GM23338 (cell line): ENCODE data around the gene LRMDA. TPM values are rescaled to one million over a fixed set of nuclear protein-coding genes. Genes with fewer than 3 reads are reported as not detected.

Source experiments
- ATAC-seq: fragments of 200-7000 bp; cut with Tn5 transposase; 3 replicates; pipeline ENCODE4 v1.9.1; 2020
- DNase-seq: peaks from one replicate; pipeline ENCODE4 v3.0.0-alpha.2; 2015; ENCODE audit warnings: low spot score
- H2AFZ ChIP-seq: fragments of 200-600 bp; sonication (generic); 2 replicates; pipeline ENCODE4 v1.8.0; 2016; ENCODE audit warnings: antibody characterized with exemption, mild to moderate bottlenecking, moderate library complexity
- H3F3A ChIP-seq: fragments of 200-600 bp; sonication (generic); replicated peaks from 2 replicates; pipeline ENCODE4 v1.8.0; 2017; ENCODE audit warnings: antibody characterized with exemption, mixed run types, low read depth
- H3K27ac ChIP-seq: fragments of 200-600 bp; sonication (generic); 2 replicates; pipeline ENCODE4 v1.6.1; 2016; ENCODE audit warnings: low read depth
- H3K27me3 ChIP-seq: fragments of 200-600 bp; sonication (generic); 2 replicates; pipeline ENCODE4 v1.8.0; 2016; ENCODE audit warnings: mild to moderate bottlenecking, mixed run types, moderate library complexity; ENCODE audit not compliant: insufficient read depth
- H3K36me3 ChIP-seq: fragments of 200-600 bp; sonication (generic); 2 replicates; pipeline ENCODE4 v1.8.0; 2016; ENCODE audit warnings: mild to moderate bottlenecking; ENCODE audit not compliant: insufficient read depth
- H3K4me1 ChIP-seq: fragments of 200-600 bp; sonication (generic); 2 replicates; pipeline ENCODE4 v1.8.0; 2016; ENCODE audit warnings: mild to moderate bottlenecking, moderate library complexity; ENCODE audit not compliant: insufficient read depth
- H3K4me2 ChIP-seq: fragments of 200-600 bp; sonication (generic); 2 replicates; pipeline ENCODE4 v1.7.1; 2017; ENCODE audit warnings: mixed run types
- H3K4me3 ChIP-seq: fragments of 200-600 bp; sonication (generic); 2 replicates; pipeline ENCODE4 v1.6.1; 2016; ENCODE audit warnings: mixed run types
- H3K79me2 ChIP-seq: fragments of 200-600 bp; sonication (generic); replicated peaks from 2 replicates; pipeline ENCODE4 v1.8.0; 2017; ENCODE audit warnings: mild to moderate bottlenecking; ENCODE audit not compliant: insufficient read depth
- H3K9me2 ChIP-seq: fragments of 200-600 bp; sonication (generic); 2 replicates; pipeline ENCODE4 v1.8.0; 2017; ENCODE audit not compliant: insufficient read depth
- H4K20me1 ChIP-seq: fragments of 200-600 bp; sonication (generic); replicated peaks from 2 replicates; pipeline ENCODE4 v1.8.0; 2017; ENCODE audit warnings: mild to moderate bottlenecking; ENCODE audit not compliant: insufficient read depth
- H3K27ac Mint-ChIP-seq: 2 replicates; pipeline ENCODE4 v1.8.0; 2020; ENCODE audit warnings: inconsistent platforms, mild to moderate bottlenecking, moderate library complexity, mixed read lengths
- H3K27me3 Mint-ChIP-seq: 3 replicates; pipeline ENCODE4 v1.8.0; 2022; ENCODE audit warnings: low read depth, mild to moderate bottlenecking, moderate library complexity, mixed read lengths, inconsistent platforms; ENCODE audit not compliant: insufficient read depth, poor library complexity
- H3K36me3 Mint-ChIP-seq: 3 replicates; pipeline ENCODE4 v1.8.0; 2021; ENCODE audit warnings: low read depth, mild to moderate bottlenecking, inconsistent platforms, moderate library complexity, mixed read lengths
- H3K4me1 Mint-ChIP-seq: 3 replicates; pipeline ENCODE4 v1.8.0; 2020; ENCODE audit warnings: mild to moderate bottlenecking, inconsistent platforms, mixed read lengths
- H3K4me3 Mint-ChIP-seq: 3 replicates; pipeline ENCODE4 v1.8.0; 2021; ENCODE audit warnings: moderate library complexity, mild to moderate bottlenecking, inconsistent platforms, mixed read lengths
- H3K9me3 Mint-ChIP-seq: 3 replicates; pipeline ENCODE4 v1.8.0; 2020; ENCODE audit warnings: moderate library complexity, mild to moderate bottlenecking, inconsistent platforms, mixed read lengths
- CREB1 ChIP-seq: fragments of 250-450 bp; sonication (Bioruptor Pico); IDR thresholded peaks from 2 replicates; pipeline ENCODE4 v1.5.0; 2020; ENCODE audit warnings: low read depth, mild to moderate bottlenecking, moderate library complexity
- CTCF ChIP-seq, 2 experiments: fragments of 200-600 bp in 1 of 2; sonication (generic) in 1 of 2; conservative IDR thresholded peaks; 2 replicates each; pipeline versions ENCODE4 v1.5.1 to v1.6.1; 2016 to 2017; ENCODE audit warnings: antibody characterized with exemption in 2 of 2, low read depth in 2 of 2, mild to moderate bottlenecking in 2 of 2, moderate library complexity in 1 of 2
- ETS1 ChIP-seq: IDR thresholded peaks from 2 replicates; pipeline ENCODE4 v1.6.1; 2016; ENCODE audit warnings: antibody characterized with exemption
- EZH2 ChIP-seq: fragments of 200-600 bp; sonication (generic); IDR thresholded peaks from one replicate; pipeline ENCODE4 v1.8.0; 2017; ENCODE audit warnings: antibody characterized with exemption, mild to moderate bottlenecking, low read depth; ENCODE audit not compliant: unreplicated experiment
- EZH2phosphoT487 ChIP-seq: fragments of 200-600 bp; sonication (generic); IDR thresholded peaks from one replicate; pipeline ENCODE4 v1.8.1; 2018; ENCODE audit warnings: antibody characterized with exemption; ENCODE audit not compliant: unreplicated experiment
- JUNB ChIP-seq: IDR thresholded peaks from one replicate; pipeline ENCODE4 v1.6.1; 2016; ENCODE audit warnings: antibody characterized with exemption; ENCODE audit not compliant: unreplicated experiment
- NANOG ChIP-seq: IDR thresholded peaks from 2 replicates; pipeline ENCODE4 v1.6.1; 2016; ENCODE audit warnings: antibody characterized with exemption, borderline replicate concordance
- POLR2AphosphoS5 ChIP-seq: IDR thresholded peaks from 2 replicates; pipeline ENCODE4 v1.6.1; 2016; ENCODE audit warnings: antibody characterized with exemption, low read depth
- REST ChIP-seq: IDR thresholded peaks from one replicate; pipeline ENCODE4 v1.6.1; 2018; ENCODE audit warnings: antibody characterized with exemption; ENCODE audit not compliant: unreplicated experiment
- STAT1 ChIP-seq: IDR thresholded peaks from one replicate; pipeline ENCODE4 v1.6.1; 2016; ENCODE audit warnings: antibody characterized with exemption; ENCODE audit not compliant: unreplicated experiment
- ZNF114 ChIP-seq: fragments of 250-450 bp; sonication (Bioruptor Pico); IDR thresholded peaks from 2 replicates; pipeline ENCODE4 v1.5.0; 2020; ENCODE audit warnings: mild to moderate bottlenecking, moderate library complexity
- ZNF331 ChIP-seq: fragments of 250-450 bp; sonication (Bioruptor Pico); IDR thresholded peaks from 2 replicates; pipeline ENCODE4 v1.5.0; 2020; ENCODE audit warnings: low read depth, mild to moderate bottlenecking, moderate library complexity
- ZNF462 ChIP-seq: fragments of 250-450 bp; sonication (Bioruptor Pico); IDR thresholded peaks from 2 replicates; pipeline ENCODE4 v1.5.0; 2020; ENCODE audit warnings: mild to moderate bottlenecking, moderate library complexity
- polyA plus RNA-seq: library from polyadenylated mRNA; unstranded; fragments of >200 nt; fragmentation: Nextera tagmentation; extraction: Ambion mirVana; gene quantifications from 2 replicates; pipeline ENCODE4 v1.2.1, GENCODE V29; 2016
- total RNA-seq: library from RNA; depleted of rRNA; stranded (reverse); fragments of >200 nt; shearing (Covaris generic); gene quantifications from 2 replicates; pipeline ENCODE4 v1.2.3, GENCODE V29; 2014

Gene LRMDA
- total and polyA plus RNA-seq, 2 experiments from 2014 or later = 0.90 to 1.8 TPM

- Histone ChIP-seq H3K4me3 (no peak overlapping the region), H3F3A (no peaks in the 10 kb centered on the region), H3K27me3 (no peaks in the 10 kb centered on the region), H2AFZ (no peak overlapping the region), H3K36me3 (no peaks in the 10 kb centered on the region), H4K20me1 (no peaks in the 10 kb centered on the region), H3K9me2 (peaks cover 4% of the 10 kb centered on the region; the same call in 1 of the 2 replicates), H3K4me1 (no peaks in the 10 kb centered on the region), H3K79me2 (no peaks in the 10 kb centered on the region), H3K27ac (no peak overlapping the region), H3K4me2 (no peak overlapping the region)
- Mint-ChIP-seq H3K9me3 (no peaks in the 10 kb centered on the region), H3K36me3 (no peaks in the 10 kb centered on the region), H3K27ac (no peak overlapping the region), H3K4me1 (peaks cover 8% of the 10 kb centered on the region), H3K27me3 (peaks cover 5% of the 10 kb centered on the region), H3K4me3 (no peak overlapping the region)
- ATAC-seq (no peak), DNase-seq (no peak)
- TF ChIP-seq ETS1 = no peak
- no peak for TF ChIP-seq NANOG
- TF ChIP-seq POLR2AphosphoS5 = no peak
- no peak for TF ChIP-seq REST
- TF ChIP-seq ZNF114 (CRISPR knock-in tag) = no peak
- TF ChIP-seq ZNF462 (CRISPR knock-in tag) = no peak
- TF ChIP-seq JUNB = no peak
- no peak for TF ChIP-seq EZH2
- TF ChIP-seq EZH2phosphoT487 = no peak
- no peak for TF ChIP-seq CREB1 (CRISPR knock-in tag)
- TF ChIP-seq ZNF331 (CRISPR knock-in tag) = no peak
- TF ChIP-seq STAT1 = no peak
- no peak for TF ChIP-seq CTCF (conservative IDR thresholded peaks at IDR 0.05; ENCODE audit: low read depth in 2 of 2)
Measured at GRCh38 chr10:75718991-75719390, 287.6 kb downstream of the LRMDA start.
